ENCODE measurements around the gene RHBDD2. TPM values are rescaled to one million over a fixed set of nuclear protein-coding genes. Genes with fewer than 3 reads are reported as not detected.
A peak's percentile ranks its signal among the peaks of the same experiment; 100 is the strongest.
"Not testable (repeated sequence)": the region's sequence is repeated elsewhere in the genome, so short reads cannot be mapped to it uniquely, and the experiment has no call there.

RHBDD2 gene
- total RNA-seq, 4 donors from 2014 or later, result 68.6 to 90.6 (median 74.5) TPM

- Histone ChIP-seq H3K27ac (no peak overlapping the region), H3K4me3 (no peak overlapping the region), H3K27me3 (no peaks in the 10 kb centered on the region), H3K9me3 (no peaks in the 10 kb centered on the region), H3K4me1 (no peaks in the 10 kb centered on the region), H3K36me3 (no peaks in the 10 kb centered on the region)
- no peak for DNase-seq (ENCODE audit: low spot score in 2 of 2)
- no peak for TF ChIP-seq EP300 (IDR thresholded peaks at IDR 0.05)
- TF ChIP-seq POLR2A (IDR thresholded peaks at IDR 0.05), result no peak
- TF ChIP-seq CTCF (IDR thresholded peaks at IDR 0.05), result no peak
Observed at GRCh38 chr7:75858410-75858809, 20.4 kb upstream of the RHBDD2 start.

- Histone ChIP-seq H3K4me1 (peaks cover 0 to 7% (median 0%) of the 10 kb centered on the region in 4 donors), H3K9me3 (no peaks in the 10 kb centered on the region), H3K27ac (no peak overlapping the region), H3K4me3 (no peak overlapping the region), H3K27me3 (no peaks in the 10 kb centered on the region), H3K36me3 (no peaks in the 10 kb centered on the region)
- DNase-seq (ENCODE audit: low spot score in 2 of 2), result no peak
- TF ChIP-seq CTCF (IDR thresholded peaks at IDR 0.05) (no peak), EP300 (IDR thresholded peaks at IDR 0.05) (peak in 1 of 2 donors; percentile 16)
- WGBS, 2 donors, result 69 to 70% methylated on average over 4 of the region's 4 CpGs
Observed at GRCh38 chr7:75861636-75862035, 17.2 kb upstream of the RHBDD2 start.

- not testable (repeated sequence) for DNase-seq (ENCODE audit: low spot score in 2 of 2); H3K9me3 ChIP-seq; H3K36me3 ChIP-seq; H3K27ac ChIP-seq; H3K27me3 ChIP-seq; H3K4me3 ChIP-seq
- WGBS, 2 donors, result 89 to 92% methylated on average over 4 of the region's 4 CpGs
- peaks cover 0 to 11% (median 0%) of the 10 kb centered on the region in 4 donors for H3K4me1 ChIP-seq
Observed at GRCh38 chr7:75864251-75864650, 14.6 kb upstream of the RHBDD2 start.

GRCh38 chr7:75866114-75866488 is 12.7 kb upstream of the RHBDD2 start:
- H3K27ac ChIP-seq, result no peak overlapping the region
- no peaks in the 10 kb centered on the region for H3K27me3 ChIP-seq
- H3K4me1 ChIP-seq, result peaks cover 0 to 11% (median 0%) of the 10 kb centered on the region in 4 donors
- H3K4me3 ChIP-seq, result no peak overlapping the region
- no peaks in the 10 kb centered on the region for H3K36me3 ChIP-seq
- TF ChIP-seq CTCF (IDR thresholded peaks at IDR 0.05) (no peak), EP300 (IDR thresholded peaks at IDR 0.05) (no peak), POLR2A (IDR thresholded peaks at IDR 0.05) (no peak)
- DNase-seq (ENCODE audit: low spot score in 2 of 2), result no peak
- 53 to 54% methylated on average over 5 of the region's 5 CpGs for WGBS, 2 donors
- H3K9me3 ChIP-seq, result no peaks in the 10 kb centered on the region

- H3K4me3 ChIP-seq, result no peak overlapping the region
- H3K4me1 ChIP-seq, result peaks cover 0 to 11% (median 0%) of the 10 kb centered on the region in 4 donors
- H3K27ac ChIP-seq, result no peak overlapping the region
- DNase-seq (ENCODE audit: low spot score in 2 of 2), result peak in 1 of 2 donors; percentile 56
- H3K9me3 ChIP-seq, result no peaks in the 10 kb centered on the region
- TF ChIP-seq CTCF (IDR thresholded peaks at IDR 0.05), result peak; percentile 80 to 94 (median 92)
- no peak for TF ChIP-seq POLR2A (IDR thresholded peaks at IDR 0.05)
- peak in 1 of 2 donors; percentile 28 for TF ChIP-seq EP300 (IDR thresholded peaks at IDR 0.05)
- no peaks in the 10 kb centered on the region for H3K27me3 ChIP-seq
- WGBS, 2 donors, result 32 to 44% methylated on average over 11 to 16 of the region's 19 CpGs
- H3K36me3 ChIP-seq, result no peaks in the 10 kb centered on the region
Observed at GRCh38 chr7:75866489-75867389, 12.1 kb upstream of the RHBDD2 start.

All from tibial nerve (tissue), 4 donors.